ENCODE data around the gene KRTAP10-11. TPM values are rescaled to one million over a fixed set of nuclear protein-coding genes. Genes with fewer than 3 reads are reported as not detected.
"Not testable (repeated sequence)": the region's sequence is repeated elsewhere in the genome, so short reads cannot be mapped to it uniquely, and the experiment has no call there.

The KRTAP10-11 gene
- total and polyA plus RNA-seq, 4 donors: not detected

DNA sequence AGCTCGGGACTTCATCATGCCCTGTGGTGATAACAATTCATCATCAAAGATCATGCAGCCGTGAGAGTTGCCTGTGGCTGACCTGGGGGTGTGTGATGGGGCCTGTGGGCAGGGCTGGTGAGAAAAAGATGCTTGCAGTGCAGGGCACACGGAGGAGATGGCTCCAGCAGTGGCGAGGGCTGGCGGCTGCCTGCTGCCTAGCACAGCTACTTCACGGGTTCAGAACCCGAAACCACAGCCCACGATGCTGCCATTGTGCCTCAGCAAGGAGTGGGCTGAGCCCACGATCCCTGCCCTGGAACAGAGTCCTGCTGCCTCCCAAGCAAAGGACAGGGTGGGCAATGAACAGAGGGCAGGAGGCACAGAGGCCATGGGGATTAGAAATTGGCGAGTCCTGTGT, 20.0 kb upstream of the KRTAP10-11 start:
- no peaks in the 10 kb centered on the region for H3K27me3 ChIP-seq (ENCODE audit: control insufficient read depth, insufficient read depth, low read length)

DNA sequence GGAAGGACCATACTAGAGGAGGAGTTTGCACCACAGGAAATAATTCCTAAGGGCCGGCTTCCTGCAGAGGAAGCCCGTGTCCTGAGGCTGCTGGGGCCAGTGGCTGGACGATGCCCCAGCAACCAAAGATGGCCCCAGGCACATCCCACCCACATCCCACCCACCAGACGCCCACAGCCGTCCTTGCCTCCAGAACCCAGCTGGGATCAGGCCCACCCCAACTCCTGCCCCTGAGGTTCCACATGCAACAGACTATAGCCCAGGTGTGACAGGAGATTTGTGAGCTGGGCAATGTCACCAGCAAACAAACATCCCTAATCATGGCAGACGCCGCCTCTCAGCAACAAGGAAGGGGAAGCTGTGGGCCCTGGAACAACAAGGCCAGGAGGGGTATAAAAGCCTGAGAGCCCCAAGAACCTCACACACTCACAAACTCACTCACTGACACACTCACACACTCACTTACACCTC, 19.5 kb upstream of the KRTAP10-11 start, which contains the start of gene KRTAP10-9:
KRTAP10-9 (plus strand) TSS at position 421 of the 471 bp plus-strand sequence. CDS start 79 bp downstream, outside the sequence.
- H3K9me3 ChIP-seq (ENCODE audit: control insufficient read depth, insufficient read depth, low read length): peaks cover 9% of the 10 kb centered on the region
- no peak for DNase-seq (ENCODE audit: low read depth in 4 of 6, low spot score in 6 of 6)
- H3K4me1 ChIP-seq (ENCODE audit: control insufficient read depth, insufficient read depth, low read length): peaks cover 3% of the 10 kb centered on the region
- H3K36me3 ChIP-seq (ENCODE audit: control insufficient read depth, insufficient read depth, low read length): no peaks in the 10 kb centered on the region
- H3K27me3 ChIP-seq (ENCODE audit: control insufficient read depth, insufficient read depth, low read length): no peaks in the 10 kb centered on the region
- WGBS (ENCODE audit: insufficient coverage): 68% methylated on average over 7 of the region's 7 CpGs
- H3K27ac ChIP-seq (ENCODE audit: low read depth, low read length): no peak within 1 kb of the TSS
- H3K4me3 ChIP-seq (ENCODE audit: low read depth, low read length): no peak within 1 kb of the TSS

More for the DNA sequence above, 20.0 kb upstream of the KRTAP10-11 start:
- WGBS (ENCODE audit: insufficient coverage): 78% methylated on average over 10 of the region's 10 CpGs
- DNase-seq (ENCODE audit: low read depth in 4 of 6, low spot score in 6 of 6): no peak
- H3K27ac ChIP-seq (ENCODE audit: low read depth, low read length): no peak overlapping the region
- no peak overlapping the region for H3K4me3 ChIP-seq (ENCODE audit: low read depth, low read length)
- H3K9me3 ChIP-seq (ENCODE audit: control insufficient read depth, insufficient read depth, low read length): peaks cover 7% of the 10 kb centered on the region
- peaks cover 3% of the 10 kb centered on the region for H3K4me1 ChIP-seq (ENCODE audit: control insufficient read depth, insufficient read depth, low read length)
- H3K36me3 ChIP-seq (ENCODE audit: control insufficient read depth, insufficient read depth, low read length): no peaks in the 10 kb centered on the region

DNA sequence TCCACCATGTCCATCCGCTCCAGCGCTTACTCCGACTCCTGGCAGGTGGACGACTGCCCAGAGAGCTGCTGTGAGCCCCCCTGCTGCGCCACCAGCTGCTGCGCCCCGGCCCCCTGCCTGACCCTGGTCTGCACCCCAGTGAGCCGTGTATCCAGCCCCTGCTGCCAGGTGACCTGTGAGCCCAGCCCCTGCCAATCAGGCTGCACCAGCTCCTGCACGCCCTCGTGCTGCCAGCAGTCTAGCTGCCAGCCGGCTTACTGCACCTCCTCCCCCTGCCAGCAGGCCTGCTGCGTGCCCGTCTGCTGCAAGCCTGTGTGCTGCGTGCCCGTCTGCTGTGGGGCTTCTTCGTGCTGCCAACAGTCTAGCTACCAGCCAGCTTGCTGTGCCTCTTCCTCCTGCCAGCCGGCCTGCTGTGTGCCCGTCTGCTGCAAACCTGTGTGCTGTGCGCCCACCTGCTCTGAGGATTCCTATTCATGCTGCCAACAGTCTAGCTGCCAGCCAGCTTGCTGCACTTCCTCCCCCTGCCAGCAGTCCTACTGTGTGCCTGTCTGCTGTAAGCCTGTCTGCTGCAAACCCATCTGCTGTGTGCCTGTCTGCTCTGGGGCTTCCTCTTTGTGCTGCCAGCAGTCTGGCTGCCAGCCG, 18.9 kb upstream of the KRTAP10-11 start:
- not testable (repeated sequence) for H3K27me3 ChIP-seq (ENCODE audit: control insufficient read depth, insufficient read depth, low read length); H3K4me1 ChIP-seq (ENCODE audit: control insufficient read depth, insufficient read depth, low read length); H3K36me3 ChIP-seq (ENCODE audit: control insufficient read depth, insufficient read depth, low read length); H3K27ac ChIP-seq (ENCODE audit: low read depth, low read length); DNase-seq (ENCODE audit: low read depth in 4 of 6, low spot score in 6 of 6); H3K4me3 ChIP-seq (ENCODE audit: low read depth, low read length)
- H3K9me3 ChIP-seq (ENCODE audit: control insufficient read depth, insufficient read depth, low read length): peaks cover 12% of the 10 kb centered on the region
- 72% methylated on average over 15 of the region's 20 CpGs for WGBS (ENCODE audit: insufficient coverage)

- not testable (repeated sequence) for DNase-seq (ENCODE audit: low read depth in 4 of 6, low spot score in 6 of 6); H3K4me3 ChIP-seq (ENCODE audit: low read depth, low read length); H3K27me3 ChIP-seq (ENCODE audit: control insufficient read depth, insufficient read depth, low read length); H3K27ac ChIP-seq (ENCODE audit: low read depth, low read length); H3K36me3 ChIP-seq (ENCODE audit: control insufficient read depth, insufficient read depth, low read length); H3K4me1 ChIP-seq (ENCODE audit: control insufficient read depth, insufficient read depth, low read length)
- peaks cover 12% of the 10 kb centered on the region for H3K9me3 ChIP-seq (ENCODE audit: control insufficient read depth, insufficient read depth, low read length)
- WGBS (ENCODE audit: insufficient coverage): 48% methylated on average over 10 of the region's 15 CpGs
These were observed 18.4 kb upstream of the KRTAP10-11 start for GRCh38 chr21:44627831-44628233.

GRCh38 chr21:44628707-44629391, 17.4 kb upstream of the KRTAP10-11 start:
- DNase-seq (ENCODE audit: low read depth in 4 of 6, low spot score in 6 of 6): no peak
- peaks cover 7% of the 10 kb centered on the region for H3K9me3 ChIP-seq (ENCODE audit: control insufficient read depth, insufficient read depth, low read length)
- no peaks in the 10 kb centered on the region for H3K36me3 ChIP-seq (ENCODE audit: control insufficient read depth, insufficient read depth, low read length)
- H3K4me1 ChIP-seq (ENCODE audit: control insufficient read depth, insufficient read depth, low read length): peaks cover 3% of the 10 kb centered on the region
- no peak overlapping the region for H3K27ac ChIP-seq (ENCODE audit: low read depth, low read length)
- 70% methylated on average over 18 of the region's 18 CpGs for WGBS (ENCODE audit: insufficient coverage)
- no peak overlapping the region for H3K4me3 ChIP-seq (ENCODE audit: low read depth, low read length)
- no peaks in the 10 kb centered on the region for H3K27me3 ChIP-seq (ENCODE audit: control insufficient read depth, insufficient read depth, low read length)

- H3K9me3 ChIP-seq (ENCODE audit: control insufficient read depth, insufficient read depth, low read length): peaks cover 7% of the 10 kb centered on the region
- H3K4me1 ChIP-seq (ENCODE audit: control insufficient read depth, insufficient read depth, low read length): peaks cover 3% of the 10 kb centered on the region
- no peak overlapping the region for H3K4me3 ChIP-seq (ENCODE audit: low read depth, low read length)
- DNase-seq (ENCODE audit: low read depth in 4 of 6, low spot score in 6 of 6): no peak
- H3K27ac ChIP-seq (ENCODE audit: low read depth, low read length): no peak overlapping the region
- H3K27me3 ChIP-seq (ENCODE audit: control insufficient read depth, insufficient read depth, low read length): no peaks in the 10 kb centered on the region
- H3K36me3 ChIP-seq (ENCODE audit: control insufficient read depth, insufficient read depth, low read length): no peaks in the 10 kb centered on the region
- WGBS (ENCODE audit: insufficient coverage): 80% methylated on average over 2 of the region's 2 CpGs
These were observed 15.8 kb upstream of the KRTAP10-11 start for GRCh38 chr21:44630440-44630839.

- WGBS (ENCODE audit: insufficient coverage): no CpG with 5 or more reads among the region's 1 CpG
- Histone ChIP-seq H3K27me3 (ENCODE audit: control insufficient read depth, insufficient read depth, low read length) (no peaks in the 10 kb centered on the region), H3K4me3 (ENCODE audit: low read depth, low read length) (no peak overlapping the region), H3K4me1 (ENCODE audit: control insufficient read depth, insufficient read depth, low read length) (peaks cover 5% of the 10 kb centered on the region), H3K27ac (ENCODE audit: low read depth, low read length) (no peak overlapping the region), H3K36me3 (ENCODE audit: control insufficient read depth, insufficient read depth, low read length) (no peaks in the 10 kb centered on the region), H3K9me3 (ENCODE audit: control insufficient read depth, insufficient read depth, low read length) (peaks cover 7% of the 10 kb centered on the region)
- DNase-seq (ENCODE audit: low read depth in 4 of 6, low spot score in 6 of 6): no peak
These were observed 14.1 kb upstream of the KRTAP10-11 start for GRCh38 chr21:44632067-44632466.

GRCh38 chr21:44636209-44637017, 9.8 kb upstream of the KRTAP10-11 start:
- H3K4me1 ChIP-seq (ENCODE audit: control insufficient read depth, insufficient read depth, low read length): peaks cover 8% of the 10 kb centered on the region
- H3K4me3 ChIP-seq (ENCODE audit: low read depth, low read length): no peak overlapping the region
- H3K9me3 ChIP-seq (ENCODE audit: control insufficient read depth, insufficient read depth, low read length): peaks cover 6% of the 10 kb centered on the region
- no peak for DNase-seq (ENCODE audit: low read depth in 4 of 6, low spot score in 6 of 6)
- no peaks in the 10 kb centered on the region for H3K36me3 ChIP-seq (ENCODE audit: control insufficient read depth, insufficient read depth, low read length)
- no peaks in the 10 kb centered on the region for H3K27me3 ChIP-seq (ENCODE audit: control insufficient read depth, insufficient read depth, low read length)
- no peak overlapping the region for H3K27ac ChIP-seq (ENCODE audit: low read depth, low read length)
- WGBS (ENCODE audit: insufficient coverage): 85% methylated on average over 12 of the region's 15 CpGs

- H3K27ac ChIP-seq (ENCODE audit: low read depth, low read length): no peak within 1 kb of the TSS
- WGBS (ENCODE audit: insufficient coverage): 34% methylated on average over 18 of the region's 21 CpGs
- no peaks in the 10 kb centered on the region for H3K27me3 ChIP-seq (ENCODE audit: control insufficient read depth, insufficient read depth, low read length)
- peaks cover 8% of the 10 kb centered on the region for H3K4me1 ChIP-seq (ENCODE audit: control insufficient read depth, insufficient read depth, low read length)
- DNase-seq (ENCODE audit: low read depth in 4 of 6, low spot score in 6 of 6): no peak
- H3K36me3 ChIP-seq (ENCODE audit: control insufficient read depth, insufficient read depth, low read length): no peaks in the 10 kb centered on the region
- peaks cover 2% of the 10 kb centered on the region for H3K9me3 ChIP-seq (ENCODE audit: control insufficient read depth, insufficient read depth, low read length)
- no peak within 1 kb of the TSS for H3K4me3 ChIP-seq (ENCODE audit: low read depth, low read length)
These were observed 9.0 kb upstream of the KRTAP10-11 start, which contains the start of gene KRTAP10-10 for GRCh38 chr21:44637018-44637850. Gene KRTAP10-10 (plus strand): TSS chr21:44637356. CDS start chr21:44637418, 62 bp downstream.

Data from spinal cord (tissue), 10 donors.